SK-N-SH treated with all-trans-retinoic acid at 6 μM for 48 hours (cell line): ENCODE data around the gene HMX1.

Experiments used
- ARNTL ChIP-seq: fragments of 450-650 bp; formaldehyde crosslinking; IDR thresholded peaks from 2 replicates; pipeline ENCODE4 v1.5.0; 2020; ENCODE audit warnings: low read depth, mild to moderate bottlenecking, moderate library complexity, borderline replicate concordance
- BACH2 ChIP-seq: fragments of 250-450 bp; sonication (Bioruptor Pico); IDR thresholded peaks from 2 replicates; pipeline ENCODE4 v1.9.0; 2021; ENCODE audit warnings: mild to moderate bottlenecking, borderline replicate concordance
- GLIS3 ChIP-seq: fragments of 250-450 bp; sonication (Bioruptor Pico); IDR thresholded peaks from 2 replicates; pipeline ENCODE4 v1.5.0; 2020; ENCODE audit warnings: mild to moderate bottlenecking, moderate library complexity
- OSR1 ChIP-seq: fragments of 250-450 bp; sonication (Bioruptor Pico); IDR thresholded peaks from 2 replicates; pipeline ENCODE4 v1.8.0; 2022; ENCODE audit warnings: moderate library complexity, mild to moderate bottlenecking, inconsistent platforms
- PPARA ChIP-seq: fragments of 250-450 bp; sonication (Bioruptor Pico); IDR thresholded peaks from 2 replicates; pipeline ENCODE4 v1.5.0; 2020; ENCODE audit warnings: mild to moderate bottlenecking, borderline replicate concordance
- RARB ChIP-seq: fragments of 250-450 bp; sonication (Bioruptor Pico); IDR thresholded peaks from 2 replicates; pipeline ENCODE4 v1.8.0; 2021; ENCODE audit warnings: mild to moderate bottlenecking, moderate library complexity
- TOX ChIP-seq: fragments of 250-450 bp; sonication (Bioruptor Pico); IDR thresholded peaks from 2 replicates; pipeline ENCODE4 v1.8.0; 2021; ENCODE audit warnings: mild to moderate bottlenecking, moderate library complexity, borderline replicate concordance
- ZC3H10 ChIP-seq: fragments of 250-450 bp; sonication (Bioruptor Pico); IDR thresholded peaks from 2 replicates; pipeline ENCODE4 v1.5.1; 2021; ENCODE audit warnings: mild to moderate bottlenecking, moderate library complexity
- ZFP30 ChIP-seq: fragments of 450-650 bp; formaldehyde crosslinking; IDR thresholded peaks from 2 replicates; pipeline ENCODE4 v1.5.0; 2022; ENCODE audit warnings: mild to moderate bottlenecking, moderate library complexity
- TF ChIP-seq, protein P1 (sequence below): fragments of 250-450 bp; sonication (Bioruptor Pico); IDR thresholded peaks from 2 replicates; pipeline ENCODE4 v1.8.0; 2020; ENCODE audit warnings: mild to moderate bottlenecking, moderate library complexity, borderline replicate concordance
- TF ChIP-seq, protein P2 (sequence below): fragments of 250-450 bp; sonication (Bioruptor Pico); IDR thresholded peaks from 2 replicates; pipeline ENCODE4 v1.5.1; 2020; ENCODE audit warnings: low read depth, mild to moderate bottlenecking, moderate library complexity

DNA sequence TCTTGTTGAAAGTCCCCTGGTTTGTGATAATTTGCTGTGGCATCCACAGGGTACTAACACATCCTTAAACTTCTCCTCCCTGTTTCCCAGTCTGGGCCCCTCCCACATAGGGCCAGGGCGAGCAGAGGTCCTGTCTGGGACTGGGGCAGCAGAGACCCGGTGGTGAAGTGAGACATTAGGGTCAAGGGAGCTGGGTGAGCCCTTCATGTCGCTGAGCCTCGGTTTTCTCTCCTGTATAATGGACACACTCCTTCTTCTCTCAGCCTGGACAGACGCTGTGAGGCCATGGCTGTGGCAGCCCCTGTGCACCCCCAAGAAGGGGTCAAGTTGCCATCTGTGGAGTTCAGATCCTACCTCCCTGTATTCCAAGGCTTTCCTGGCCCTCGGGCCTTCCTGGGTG is 33.0 kb upstream of the HMX1 start:
- TF ChIP-seq, protein P1, sequence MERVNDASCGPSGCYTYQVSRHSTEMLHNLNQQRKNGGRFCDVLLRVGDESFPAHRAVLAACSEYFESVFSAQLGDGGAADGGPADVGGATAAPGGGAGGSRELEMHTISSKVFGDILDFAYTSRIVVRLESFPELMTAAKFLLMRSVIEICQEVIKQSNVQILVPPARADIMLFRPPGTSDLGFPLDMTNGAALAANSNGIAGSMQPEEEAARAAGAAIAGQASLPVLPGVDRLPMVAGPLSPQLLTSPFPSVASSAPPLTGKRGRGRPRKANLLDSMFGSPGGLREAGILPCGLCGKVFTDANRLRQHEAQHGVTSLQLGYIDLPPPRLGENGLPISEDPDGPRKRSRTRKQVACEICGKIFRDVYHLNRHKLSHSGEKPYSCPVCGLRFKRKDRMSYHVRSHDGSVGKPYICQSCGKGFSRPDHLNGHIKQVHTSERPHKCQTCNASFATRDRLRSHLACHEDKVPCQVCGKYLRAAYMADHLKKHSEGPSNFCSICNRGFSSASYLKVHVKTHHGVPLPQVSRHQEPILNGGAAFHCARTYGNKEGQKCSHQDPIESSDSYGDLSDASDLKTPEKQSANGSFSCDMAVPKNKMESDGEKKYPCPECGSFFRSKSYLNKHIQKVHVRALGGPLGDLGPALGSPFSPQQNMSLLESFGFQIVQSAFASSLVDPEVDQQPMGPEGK (CRISPR knock-in tag): no peak
- TF ChIP-seq, protein P2, sequence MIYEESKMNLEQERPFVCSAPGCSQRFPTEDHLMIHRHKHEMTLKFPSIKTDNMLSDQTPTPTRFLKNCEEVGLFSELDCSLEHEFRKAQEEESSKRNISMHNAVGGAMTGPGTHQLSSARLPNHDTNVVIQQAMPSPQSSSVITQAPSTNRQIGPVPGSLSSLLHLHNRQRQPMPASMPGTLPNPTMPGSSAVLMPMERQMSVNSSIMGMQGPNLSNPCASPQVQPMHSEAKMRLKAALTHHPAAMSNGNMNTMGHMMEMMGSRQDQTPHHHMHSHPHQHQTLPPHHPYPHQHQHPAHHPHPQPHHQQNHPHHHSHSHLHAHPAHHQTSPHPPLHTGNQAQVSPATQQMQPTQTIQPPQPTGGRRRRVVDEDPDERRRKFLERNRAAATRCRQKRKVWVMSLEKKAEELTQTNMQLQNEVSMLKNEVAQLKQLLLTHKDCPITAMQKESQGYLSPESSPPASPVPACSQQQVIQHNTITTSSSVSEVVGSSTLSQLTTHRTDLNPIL: no peak
- TF ChIP-seq GLIS3 (CRISPR knock-in tag) (no peak), TOX (CRISPR knock-in tag) (no peak), RARB (CRISPR knock-in tag) (no peak), ARNTL (CRISPR knock-in tag) (no peak), OSR1 (CRISPR knock-in tag) (no peak), BACH2 (CRISPR knock-in tag) (no peak), PPARA (CRISPR knock-in tag) (no peak), ZC3H10 (no peak), ZFP30 (CRISPR knock-in tag) (no peak)
